LHCN-M2 (cell line): ENCODE results near the gene ZIC1. TPM values are rescaled to one million over a fixed set of nuclear protein-coding genes. Genes with fewer than 3 reads are reported as not detected.
A peak's percentile ranks its signal among the peaks of the same experiment; 100 is the strongest.

ENCODE experiments used
- DNase-seq: peaks from one replicate; pipeline ENCODE4 v3.0.0-alpha.2; 2012; ENCODE audit warnings: low read depth
- total RNA-seq: library from RNA; depleted of rRNA; stranded (reverse); fragments of >200 nt; gene quantifications from 2 replicates; pipeline ENCODE4 v1.2.3, GENCODE V29; 2014

Gene ZIC1
- total RNA-seq, 1 experiment from 2014 or later, result 29.3 TPM

DNA sequence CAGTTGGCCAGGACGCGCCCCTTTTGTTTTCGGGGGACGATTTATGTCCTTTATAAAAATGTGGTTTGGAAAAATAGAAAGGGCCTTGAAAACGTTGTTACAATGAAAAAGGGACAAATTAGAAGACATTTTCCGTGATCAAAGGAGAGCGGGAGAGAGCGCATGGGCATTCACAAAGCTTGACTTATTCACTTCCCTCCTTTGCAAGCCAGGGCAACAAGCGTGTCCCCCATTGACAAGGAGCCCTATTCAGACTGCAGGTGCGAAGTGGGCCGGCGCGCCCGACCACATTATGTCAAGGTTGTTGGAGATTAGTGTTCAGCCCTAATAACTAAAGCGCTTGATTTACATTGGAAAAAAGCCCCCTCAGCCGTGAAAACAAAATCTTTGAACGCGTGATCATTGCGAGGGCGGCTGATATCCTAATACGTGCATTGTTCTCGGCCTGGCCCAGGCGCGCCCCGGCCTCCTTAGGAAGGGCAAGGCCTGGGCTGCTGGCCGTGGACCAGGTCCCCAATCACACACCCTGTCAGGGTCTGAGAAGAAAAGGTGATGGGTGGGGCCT lies 28.7 kb upstream of the ZIC1 start:
- DNase-seq, result no peak

GRCh38 chr3:147380977-147381376 lies 28.2 kb upstream of the ZIC1 start:
- DNase-seq, result no peak

DNA sequence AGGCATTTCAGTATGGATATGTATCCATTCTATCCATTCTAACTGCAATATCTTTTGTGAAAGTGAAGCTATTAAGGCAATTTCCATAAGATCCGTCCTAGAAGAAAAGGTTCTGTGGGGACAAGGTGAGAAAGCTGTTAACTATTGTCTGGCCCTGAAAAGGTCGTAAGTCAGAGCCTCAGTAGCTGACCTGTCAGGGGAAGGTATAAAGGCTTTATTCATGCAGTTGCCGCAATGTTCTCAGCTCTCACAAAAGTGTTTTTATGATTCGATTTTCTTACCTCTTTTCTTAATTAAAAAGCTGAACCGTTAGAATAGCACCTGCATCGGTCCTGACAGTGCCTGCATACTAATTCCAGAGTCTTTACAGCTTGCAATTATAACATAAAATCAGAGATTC lies 27.6 kb upstream of the ZIC1 start:
- DNase-seq, result no peak

DNA sequence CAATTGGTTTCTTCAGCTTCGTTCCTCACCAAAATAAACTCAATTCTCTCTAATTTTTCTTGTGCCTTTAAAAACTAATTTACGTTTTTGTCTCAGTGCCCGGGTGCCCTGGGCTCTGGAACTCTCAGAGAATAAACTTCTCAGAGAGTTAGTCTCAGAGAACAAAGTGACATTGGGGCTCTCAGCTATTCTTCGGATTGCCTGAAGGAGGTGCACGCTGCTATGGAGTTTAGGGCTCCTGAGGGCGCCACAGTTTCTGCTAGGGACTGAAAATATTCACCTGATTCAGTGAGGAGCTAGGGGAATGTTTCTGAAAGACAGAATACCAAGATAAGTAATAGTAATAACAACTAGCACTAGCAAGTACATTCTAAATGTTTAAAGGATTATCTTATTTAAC lies 25.5 kb upstream of the ZIC1 start:
- no peak for DNase-seq

- DNase-seq, result no peak
Observed at GRCh38 chr3:147384210-147385058, 24.7 kb upstream of the ZIC1 start.

DNA sequence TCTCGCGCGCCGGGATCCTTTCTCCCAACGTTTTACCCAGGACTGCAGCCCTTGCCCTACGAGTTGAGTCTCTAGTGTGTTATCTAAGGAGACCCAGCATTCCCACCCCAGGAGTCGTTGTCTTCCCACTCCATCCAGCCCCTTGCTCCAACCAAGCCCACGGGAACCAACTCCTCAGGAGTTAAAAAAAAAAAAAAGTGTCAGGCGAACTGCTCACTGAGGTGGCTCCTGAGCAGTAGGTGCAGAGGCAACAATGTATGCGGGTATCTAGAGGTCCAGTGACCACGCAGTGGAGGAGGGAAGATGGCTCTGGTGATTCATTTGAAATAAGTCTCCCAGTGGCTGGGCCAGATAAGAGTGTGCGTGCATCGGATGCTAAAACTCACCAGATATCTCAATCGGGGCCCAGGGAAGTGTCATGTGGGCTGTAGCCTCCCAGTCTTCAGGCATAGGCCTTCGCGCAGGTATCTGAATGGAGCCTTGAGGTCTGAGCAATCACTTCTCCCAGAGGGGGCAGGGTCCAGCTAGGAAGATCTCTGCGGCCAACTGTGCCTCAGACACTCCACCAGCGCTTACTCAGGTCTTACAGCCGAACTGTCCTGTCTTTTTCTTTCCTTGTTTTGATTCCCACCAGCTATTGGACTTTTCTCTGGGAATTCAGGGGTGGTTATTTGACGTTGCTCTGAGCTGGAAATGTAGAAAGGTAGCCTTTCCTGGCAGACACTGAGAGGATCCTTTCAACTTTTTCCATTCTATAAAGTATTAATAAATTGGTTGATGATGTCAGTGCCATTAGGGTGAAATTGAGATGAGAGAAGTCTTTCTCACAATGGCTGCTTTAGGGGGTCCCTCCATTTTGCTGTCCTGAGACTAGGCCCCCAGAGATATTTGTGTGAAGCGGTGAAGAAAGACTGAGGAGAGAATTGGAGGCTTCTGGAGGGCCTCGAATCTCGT lies 23.8 kb upstream of the ZIC1 start:
- DNase-seq, result no peak

- no peak for DNase-seq
Observed at GRCh38 chr3:147387291-147387884, 21.8 kb upstream of the ZIC1 start.

- no peak for DNase-seq
Observed at GRCh38 chr3:147387885-147388699, 21.1 kb upstream of the ZIC1 start.

DNA sequence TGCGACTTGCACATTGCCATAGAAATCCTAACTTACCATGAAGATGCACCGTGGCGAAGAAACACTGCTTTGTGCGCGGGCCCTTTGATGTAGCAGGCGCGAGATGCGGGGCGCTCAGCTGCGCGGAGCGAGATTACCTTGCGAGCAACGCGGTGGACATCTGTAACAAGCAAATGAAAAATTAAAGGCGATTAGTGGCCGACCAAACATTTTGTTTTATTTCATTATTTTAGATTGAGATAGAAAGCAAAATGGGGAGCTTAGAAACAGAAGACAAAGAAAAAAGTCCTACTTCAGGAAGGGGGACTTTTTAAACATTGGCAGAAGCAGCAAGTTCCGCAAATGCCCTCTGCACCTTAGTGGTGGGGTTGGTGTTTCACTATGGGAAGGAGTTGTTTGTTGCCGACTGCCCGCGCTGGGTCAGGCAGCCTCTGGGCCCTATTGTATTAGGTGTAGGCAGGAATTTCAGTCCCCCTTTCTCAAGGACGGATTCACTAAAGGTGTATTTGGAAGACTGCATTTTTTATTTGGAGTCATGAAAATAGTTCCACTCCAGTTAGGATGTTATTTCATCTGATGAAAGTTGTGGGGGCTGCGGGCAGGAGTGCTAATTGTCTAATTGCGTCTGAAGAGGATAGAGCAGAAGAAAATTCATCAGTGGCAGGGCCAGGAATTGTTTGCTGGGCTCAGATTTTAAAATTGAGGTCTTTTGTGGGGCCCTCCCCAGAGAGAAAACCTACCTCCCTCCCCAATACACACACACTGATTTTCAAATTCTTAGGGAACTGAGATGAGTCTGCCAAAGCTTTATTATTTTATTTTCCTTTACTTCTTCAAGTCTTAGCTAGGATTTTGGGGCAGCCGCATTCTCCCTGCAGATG lies 20.2 kb upstream of the ZIC1 start:
- no peak for DNase-seq

DNA sequence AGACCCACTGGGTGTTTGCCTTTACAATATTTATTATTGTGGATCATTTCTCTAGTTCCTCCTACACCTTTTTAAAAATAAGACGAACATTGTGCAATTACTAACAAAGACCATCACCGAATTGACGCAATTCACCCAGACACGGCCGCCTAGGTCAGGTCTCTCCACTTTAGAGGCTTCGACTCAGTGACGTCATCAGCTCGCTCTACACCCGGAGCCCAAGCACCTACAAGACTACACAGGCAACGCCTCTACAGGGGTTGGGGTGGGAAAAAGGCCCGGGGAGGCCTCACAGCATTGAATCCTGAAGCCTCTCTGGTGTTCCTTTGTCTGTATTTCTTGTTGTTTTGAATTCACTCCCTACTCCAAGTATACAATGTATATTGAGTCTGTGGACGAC lies 19.4 kb upstream of the ZIC1 start:
- no peak for DNase-seq

DNA sequence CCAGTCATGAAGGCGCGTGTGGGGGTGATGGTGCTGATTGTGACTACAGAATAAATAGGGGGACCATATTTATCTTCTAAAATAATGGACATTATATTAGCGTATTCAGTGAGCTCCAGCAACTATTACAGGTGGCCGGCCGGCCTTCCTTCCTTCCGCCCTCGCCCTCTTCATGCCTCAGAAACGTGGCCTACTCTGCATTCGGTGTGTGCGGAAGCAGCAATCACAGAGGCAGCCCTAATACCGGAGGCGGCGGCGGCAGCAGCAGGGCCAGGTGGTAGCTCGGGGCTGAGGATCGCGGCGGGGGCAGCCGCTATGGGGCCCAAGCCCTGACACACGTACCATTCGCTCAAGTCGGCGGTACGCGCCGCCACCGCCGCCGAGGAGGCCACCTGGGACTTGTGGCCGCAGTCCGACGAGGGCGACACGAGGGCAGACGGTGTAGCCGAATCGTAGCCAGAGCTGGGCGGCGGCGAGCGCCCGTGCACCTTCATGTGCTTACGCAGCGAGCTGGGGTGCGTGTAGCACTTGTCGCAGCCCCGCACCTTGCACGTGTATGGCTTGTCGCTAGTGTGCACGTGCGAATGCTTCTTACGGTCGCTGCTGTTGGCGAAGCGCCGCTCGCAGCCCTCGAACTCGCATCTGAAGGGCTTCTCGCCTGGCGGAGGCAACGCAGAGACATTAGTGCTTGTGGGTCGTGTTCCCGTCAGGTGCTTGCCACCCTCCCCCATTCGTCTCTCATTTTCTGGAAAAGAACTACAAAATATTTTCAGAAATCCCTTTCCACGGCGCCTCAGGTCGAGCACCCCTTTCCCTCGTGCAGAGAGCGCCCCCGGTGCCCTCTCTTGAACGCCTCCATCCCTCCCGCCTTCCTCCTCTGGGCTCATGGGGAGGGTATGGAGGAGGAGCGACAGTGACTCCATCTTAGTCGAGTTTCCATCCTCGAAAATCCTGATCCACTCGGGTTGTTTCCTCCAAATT lies 18.3 kb upstream of the ZIC1 start:
- DNase-seq, result no peak

DNA sequence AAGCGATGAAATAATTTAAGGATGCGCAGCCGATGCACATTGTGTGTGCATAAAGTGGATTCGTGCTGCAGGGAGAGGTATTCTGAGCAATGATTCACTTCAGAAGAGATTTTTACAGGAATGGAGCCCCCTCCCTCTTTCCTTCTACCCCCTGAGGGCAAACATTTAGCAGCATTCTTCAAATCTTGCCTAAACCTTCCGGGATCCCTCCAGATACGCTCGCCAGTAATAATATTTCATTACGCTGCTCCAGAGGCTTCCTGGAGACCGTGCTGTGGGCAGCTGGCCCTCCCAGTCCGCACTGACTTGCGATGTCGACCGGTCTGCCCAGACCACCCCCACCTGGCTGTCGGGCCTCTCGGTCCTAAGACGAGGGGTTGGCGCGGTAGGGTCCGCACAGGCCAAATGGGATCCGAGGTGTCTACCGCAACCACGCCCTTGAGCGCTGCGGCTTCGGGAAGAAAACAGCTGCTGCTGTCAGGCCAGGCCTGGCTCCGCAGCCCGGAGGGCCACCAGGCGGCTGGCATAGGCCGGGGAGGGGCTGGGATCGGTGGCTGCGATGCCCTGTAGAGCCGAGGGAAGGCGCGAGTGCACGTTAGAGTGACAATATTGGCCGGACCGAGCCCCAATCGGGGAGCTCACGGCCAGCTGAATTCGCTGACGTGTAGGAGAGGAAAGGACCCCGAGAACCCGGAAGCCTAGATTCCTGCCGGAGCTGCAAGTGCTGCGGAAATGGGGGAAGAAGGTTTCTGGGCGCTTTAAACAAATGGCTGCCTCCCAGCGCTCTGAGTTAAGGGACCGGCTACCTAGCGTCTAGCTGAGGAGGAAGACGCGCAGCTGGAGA lies 17.2 kb upstream of the ZIC1 start:
- DNase-seq, result peak; percentile 96

GRCh38 chr3:147392625-147392946 lies 16.6 kb upstream of the ZIC1 start:
- no peak for DNase-seq

GRCh38 chr3:147393261-147393942 lies 15.8 kb upstream of the ZIC1 start:
- peak; percentile 80 for DNase-seq

DNA sequence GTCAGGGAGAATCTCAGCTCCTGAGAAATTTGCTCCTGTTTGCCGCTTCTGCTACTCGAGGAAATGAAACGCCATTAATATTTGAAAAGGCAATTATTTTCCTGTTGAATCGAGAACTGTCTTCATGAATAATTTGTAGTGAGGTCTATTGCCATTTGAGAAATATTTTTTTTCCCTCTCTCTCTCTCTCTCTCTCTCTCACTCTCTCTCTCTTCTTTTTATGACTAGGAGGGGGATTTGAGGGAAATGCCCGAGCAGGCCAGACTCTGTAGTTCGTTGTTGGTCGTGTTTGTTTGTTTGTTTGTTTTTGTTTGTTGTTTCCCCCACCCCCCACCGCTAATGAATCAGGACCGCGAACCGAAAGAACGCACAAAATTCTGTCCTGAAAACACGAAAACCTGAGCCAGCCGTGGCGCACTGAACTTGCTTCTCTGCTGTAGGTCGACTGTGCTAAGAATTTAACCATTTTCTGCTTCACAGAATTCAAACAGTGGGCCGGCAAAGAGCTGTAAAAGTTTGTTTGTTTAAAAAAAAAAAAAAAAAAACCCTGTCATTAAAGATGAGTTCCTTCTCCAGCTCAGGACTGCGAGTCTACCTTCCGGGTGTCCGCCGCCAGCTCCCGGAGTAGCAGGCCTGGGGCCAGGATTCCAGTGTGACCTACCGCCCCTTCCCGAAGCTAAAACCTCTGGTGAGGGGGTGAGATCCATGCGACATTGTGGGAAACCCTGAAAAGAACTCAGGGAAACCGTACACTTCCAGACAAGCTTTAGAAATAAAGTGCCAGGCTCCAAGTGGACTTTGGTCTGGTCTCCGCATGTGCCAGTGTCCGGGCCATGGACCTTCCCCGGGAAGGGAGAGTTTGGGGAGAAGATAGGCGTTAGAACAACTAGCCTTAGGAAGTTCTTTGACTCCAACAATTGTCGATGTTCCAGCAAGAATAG lies 15.0 kb upstream of the ZIC1 start:
- peak; percentile 54 for DNase-seq

- no peak for DNase-seq
Observed at GRCh38 chr3:147394884-147395225, 14.3 kb upstream of the ZIC1 start.
